ENCODE results near the gene PCDHB8. TPM values are rescaled to one million over a fixed set of nuclear protein-coding genes. Genes with fewer than 3 reads are reported as not detected.
"Not testable (repeated sequence)": the region's sequence is repeated elsewhere in the genome, so short reads cannot be mapped to it uniquely, and the experiment has no call there.

The PCDHB8 gene
- total and polyA plus RNA-seq, 2 donors (not counting 3 experiments of a cell fraction or from before 2014, with no cell fraction given) = 0.25 to 0.53 TPM

DNA sequence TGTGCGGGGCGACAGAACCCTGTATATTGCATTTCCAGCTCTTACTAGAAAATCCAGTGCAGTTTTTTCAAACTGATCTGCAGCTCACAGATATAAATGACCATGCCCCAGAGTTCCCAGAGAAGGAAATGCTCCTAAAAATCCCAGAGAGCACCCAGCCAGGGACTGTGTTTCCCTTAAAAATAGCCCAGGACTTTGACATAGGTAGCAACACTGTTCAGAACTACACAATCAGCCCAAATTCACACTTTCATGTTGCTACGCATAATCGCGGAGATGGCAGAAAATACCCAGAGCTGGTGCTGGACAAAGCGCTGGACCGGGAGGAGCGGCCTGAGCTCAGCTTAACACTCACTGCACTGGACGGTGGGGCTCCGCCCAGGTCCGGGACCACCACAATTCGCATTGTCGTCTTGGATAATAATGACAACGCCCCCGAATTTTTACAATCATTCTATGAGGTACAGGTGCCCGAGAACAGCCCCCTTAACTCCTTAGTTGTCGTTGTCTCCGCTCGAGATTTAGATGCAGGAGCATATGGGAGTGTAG, 41.8 kb upstream of the PCDHB8 start:
- no peaks in the 10 kb centered on the region for H3K79me2 ChIP-seq (ENCODE audit: control insufficient read depth, insufficient read depth, low read length)
- H4K20me1 ChIP-seq (replicated peaks; ENCODE audit: control insufficient read depth, extremely low read depth, insufficient read depth, low read length) = no peaks in the 10 kb centered on the region
- TF ChIP-seq POLR2A (IDR thresholded peaks at IDR 0.05; ENCODE audit: low read depth, low read length) (no peak), FOS (IDR thresholded peaks at IDR 0.05; ENCODE audit: borderline replicate concordance, insufficient read depth, low read length) (no peak)
- TF ChIP-seq, protein P1, sequence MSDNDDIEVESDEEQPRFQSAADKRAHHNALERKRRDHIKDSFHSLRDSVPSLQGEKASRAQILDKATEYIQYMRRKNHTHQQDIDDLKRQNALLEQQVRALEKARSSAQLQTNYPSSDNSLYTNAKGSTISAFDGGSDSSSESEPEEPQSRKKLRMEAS (IDR thresholded peaks at IDR 0.05; ENCODE audit: insufficient read depth, insufficient read length) = no peak
- DNase-seq (ENCODE audit: low read depth, low spot score) (no peak), FAIRE-seq (no peak)
- dilution Hi-C loops (cut with MboI; ENCODE audit: extremely low pct_ligation_motif_present, low sequenced_read_pairs) (no loop called here), intact Hi-C loops (cut with micrococcal nuclease) (no loop called here)
- no peak overlapping the region for H3K4me3 ChIP-seq (replicated peaks in 1 of 3; ENCODE audit: insufficient read depth in 1 of 3, low read depth in 1 of 3, low read length in 3 of 3)
- H3K4me2 ChIP-seq (ENCODE audit: insufficient read depth, low read length) = no peak overlapping the region
- H3K27ac ChIP-seq (ENCODE audit: insufficient read depth, low read depth, low read length) = no peak overlapping the region
- no peaks in the 10 kb centered on the region for H3K9me1 ChIP-seq (replicated peaks; ENCODE audit: control insufficient read depth, extremely low read depth, insufficient read depth, low read length)
- no peaks in the 10 kb centered on the region for H3K27me3 ChIP-seq (ENCODE audit: control insufficient read depth in 2 of 2, insufficient read depth in 2 of 2, low read length in 2 of 2)
- H3K9ac ChIP-seq (replicated peaks; ENCODE audit: extremely low read depth, insufficient read depth, low read length) = no peak overlapping the region
- BruUV-seq (replicated peaks) = no TSS peak
- H3K36me3 ChIP-seq (ENCODE audit: control insufficient read depth in 2 of 2, extremely low read depth in 1 of 2, insufficient read depth in 2 of 2, low read length in 2 of 2) = no peaks in the 10 kb centered on the region
- no peaks in the 10 kb centered on the region for H3K9me3 ChIP-seq (replicated peaks; ENCODE audit: control insufficient read depth, insufficient read depth, low read length)
- H3K4me1 ChIP-seq (ENCODE audit: control insufficient read depth, extremely low read depth, insufficient read depth, low read length) = no peaks in the 10 kb centered on the region
- ChIA-PET CTCF (interaction anchor here (1.0 kb wide), 1 partner anchor 10 kb away, joined by 3 read pairs; no protein-coding TSS in a partner anchor), POLR2A (no interaction called here)
- no peak overlapping the region for H2AFZ ChIP-seq (ENCODE audit: low read depth, low read length)

DNA sequence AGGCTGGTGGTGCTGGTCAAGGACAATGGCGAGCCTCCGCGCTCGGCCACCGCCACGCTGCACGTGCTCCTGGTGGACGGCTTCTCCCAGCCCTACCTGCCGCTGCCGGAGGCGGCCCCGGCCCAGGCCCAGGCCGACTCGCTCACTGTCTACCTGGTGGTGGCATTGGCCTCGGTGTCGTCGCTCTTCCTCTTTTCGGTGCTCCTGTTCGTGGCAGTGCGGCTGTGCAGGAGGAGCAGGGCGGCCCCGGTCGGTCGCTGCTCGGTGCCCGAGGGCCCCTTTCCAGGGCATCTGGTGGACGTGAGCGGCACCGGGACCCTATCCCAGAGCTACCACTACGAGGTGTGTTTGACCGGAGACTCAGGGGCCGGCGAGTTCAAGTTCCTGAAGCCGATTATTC, 40.2 kb upstream of the PCDHB8 start:
- intact Hi-C loops (cut with micrococcal nuclease); H2AFZ ChIP-seq (ENCODE audit: low read depth, low read length); H3K9me3 ChIP-seq (replicated peaks; ENCODE audit: control insufficient read depth, insufficient read depth, low read length); H3K4me2 ChIP-seq (ENCODE audit: insufficient read depth, low read length); BruUV-seq (replicated peaks); POLR2A ChIA-PET; H3K4me1 ChIP-seq (ENCODE audit: control insufficient read depth, extremely low read depth, insufficient read depth, low read length); DNase-seq (ENCODE audit: low read depth, low spot score); H3K9me1 ChIP-seq (replicated peaks; ENCODE audit: control insufficient read depth, extremely low read depth, insufficient read depth, low read length); H3K4me3 ChIP-seq (replicated peaks in 1 of 3; ENCODE audit: insufficient read depth in 1 of 3, low read depth in 1 of 3, low read length in 3 of 3); dilution Hi-C loops (cut with MboI; ENCODE audit: extremely low pct_ligation_motif_present, low sequenced_read_pairs); CTCF ChIA-PET; H3K36me3 ChIP-seq (ENCODE audit: control insufficient read depth in 2 of 2, extremely low read depth in 1 of 2, insufficient read depth in 2 of 2, low read length in 2 of 2); H3K9ac ChIP-seq (replicated peaks; ENCODE audit: extremely low read depth, insufficient read depth, low read length); H3K27me3 ChIP-seq (ENCODE audit: control insufficient read depth in 2 of 2, insufficient read depth in 2 of 2, low read length in 2 of 2); FAIRE-seq; H3K79me2 ChIP-seq (ENCODE audit: control insufficient read depth, insufficient read depth, low read length); H3K27ac ChIP-seq (ENCODE audit: insufficient read depth, low read depth, low read length); H4K20me1 ChIP-seq (replicated peaks; ENCODE audit: control insufficient read depth, extremely low read depth, insufficient read depth, low read length): not testable (repeated sequence)
